HG03342 (cell line): ENCODE measurements around the gene ARHGEF28.

Source experiments
- ATAC-seq: cut with Tn5 transposase; IDR thresholded peaks from one replicate; pipeline ENCODE4 v1.9.1; 2021; ENCODE audit warnings: mild to moderate bottlenecking, moderate library complexity; ENCODE audit not compliant: unreplicated experiment

ARHGEF28 gene

GRCh38 chr5:73654171-73654811 lies 28.3 kb downstream of the ARHGEF28 start:
- peak; percentile 57 for ATAC-seq

DNA sequence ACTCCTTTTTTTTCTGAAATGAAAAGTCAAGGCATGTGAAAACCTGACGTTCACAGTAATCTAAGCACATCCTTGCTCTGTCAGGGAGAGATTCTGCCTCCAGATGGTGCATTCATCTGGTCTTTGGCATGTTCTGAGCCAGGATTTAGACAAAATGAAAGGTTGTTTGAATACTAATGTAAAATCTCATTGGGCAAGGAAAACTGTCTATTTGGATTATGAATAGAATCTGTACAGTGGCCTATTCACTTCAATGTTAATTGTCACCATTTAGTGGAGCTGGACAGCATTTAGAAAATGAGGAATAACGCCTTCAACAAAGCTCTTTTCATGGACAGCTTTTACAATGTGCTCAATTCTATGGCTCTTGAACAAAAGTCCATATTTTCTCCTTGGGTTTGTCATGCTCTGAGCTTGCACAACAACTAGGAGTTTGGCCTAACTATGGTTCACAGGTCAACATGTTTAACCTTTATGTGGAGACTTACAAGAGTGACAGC lies 28.9 kb downstream of the ARHGEF28 start:
- peak; percentile 16 for ATAC-seq

GRCh38 chr5:73655521-73656160 lies 29.6 kb downstream of the ARHGEF28 start:
- no peak for ATAC-seq

DNA sequence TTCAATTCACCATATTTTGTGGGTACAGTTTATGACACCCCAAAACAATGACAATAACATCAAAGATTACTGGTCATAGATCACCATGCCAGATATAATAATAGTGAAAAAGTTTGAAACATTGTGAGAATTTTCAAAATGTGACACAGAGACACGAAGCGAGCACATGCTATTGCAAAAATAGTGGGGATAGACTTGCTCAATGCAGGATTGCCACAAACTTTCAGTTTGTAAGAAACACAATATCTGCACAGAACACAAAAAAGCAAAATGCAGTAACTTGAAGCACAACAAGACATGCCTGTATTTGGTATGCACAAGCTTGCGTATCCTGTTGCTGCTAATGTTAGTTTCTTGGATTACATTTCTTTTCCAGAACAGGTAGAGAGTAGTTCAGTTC lies 35.8 kb downstream of the ARHGEF28 start:
- ATAC-seq = no peak

- no peak for ATAC-seq
Measured at GRCh38 chr5:73663161-73663859, 37.3 kb downstream of the ARHGEF28 start.

DNA sequence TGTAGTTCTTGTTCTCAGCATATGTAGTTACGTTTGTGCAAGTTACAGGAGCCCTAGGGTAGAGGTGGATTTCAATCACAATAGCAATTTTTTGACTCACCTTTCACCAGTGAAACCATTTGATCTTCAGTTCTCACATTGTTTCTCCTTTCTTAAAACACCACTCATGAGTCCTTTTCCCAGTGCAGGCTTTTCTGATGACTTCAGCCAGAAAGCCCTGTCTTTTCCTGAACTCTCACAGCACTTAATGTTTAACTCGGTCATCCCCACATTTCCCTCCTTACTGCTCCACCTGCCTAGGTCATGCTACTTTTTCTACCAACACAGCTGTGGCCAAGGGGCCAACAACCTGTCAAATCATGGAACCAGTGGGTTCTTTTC lies 37.9 kb downstream of the ARHGEF28 start:
- ATAC-seq = no peak

GRCh38 chr5:73664796-73665195 lies 38.8 kb downstream of the ARHGEF28 start:
- ATAC-seq = no peak

DNA sequence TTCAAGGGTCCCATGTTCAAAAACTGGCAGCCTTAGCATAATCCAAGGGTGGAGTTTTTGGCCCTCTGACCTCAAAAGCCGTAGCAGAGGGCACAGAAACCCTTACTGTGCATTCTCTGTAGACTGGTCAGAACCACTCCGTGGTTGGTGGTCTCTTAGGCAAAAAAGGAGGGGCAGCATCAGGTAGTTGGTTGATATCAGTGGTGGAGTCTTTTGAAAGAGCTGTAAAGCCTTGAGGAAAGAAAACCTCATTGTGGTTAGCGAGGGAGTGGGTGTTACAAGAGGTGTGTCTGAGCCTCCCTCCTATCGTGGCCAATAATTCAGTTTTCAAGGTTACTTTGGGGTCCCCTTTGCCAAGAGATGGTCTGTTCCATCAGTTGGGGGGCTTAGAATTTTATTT lies 40.9 kb downstream of the ARHGEF28 start:
- no peak for ATAC-seq

GRCh38 chr5:73668017-73668416 lies 42.0 kb downstream of the ARHGEF28 start:
- ATAC-seq = peak; percentile 53

DNA sequence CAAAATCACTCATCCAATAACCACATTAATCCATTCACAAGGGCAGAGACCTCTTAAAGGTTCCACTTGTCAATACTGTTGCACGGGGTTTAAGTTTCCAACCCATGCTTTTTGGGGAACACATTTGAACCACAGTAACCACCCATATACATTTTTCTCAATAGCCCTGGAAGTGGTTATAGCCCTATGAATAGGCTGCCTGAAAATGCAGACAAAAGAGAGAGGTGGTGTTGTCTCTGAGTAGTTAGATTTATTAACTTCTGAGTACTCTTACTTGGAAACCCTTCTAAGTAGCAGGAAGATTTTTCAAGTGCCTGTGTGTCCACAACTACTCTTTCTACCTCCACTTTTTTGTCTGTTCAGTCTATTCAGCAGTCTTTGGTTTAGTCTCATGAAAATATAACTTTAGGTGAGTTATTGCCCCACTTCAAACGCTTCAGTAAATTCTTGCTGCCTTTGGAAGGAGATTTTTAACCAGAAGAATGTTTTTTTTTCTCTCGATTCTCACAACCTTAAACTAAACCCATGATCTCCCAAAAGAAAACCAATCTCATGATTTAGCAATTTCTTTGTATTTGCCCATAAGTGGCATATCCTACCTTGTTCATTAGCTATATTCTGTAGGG lies 42.6 kb downstream of the ARHGEF28 start:
- no peak for ATAC-seq

- ATAC-seq = no peak
Measured at GRCh38 chr5:73670731-73671130, 44.7 kb downstream of the ARHGEF28 start.

GRCh38 chr5:73672132-73672531 lies 46.1 kb downstream of the ARHGEF28 start:
- ATAC-seq = no peak

GRCh38 chr5:73673161-73673591 lies 47.2 kb downstream of the ARHGEF28 start:
- no peak for ATAC-seq

- ATAC-seq = no peak
Measured at GRCh38 chr5:73674669-73675004, 48.6 kb downstream of the ARHGEF28 start.

GRCh38 chr5:73678322-73678740 lies 52.3 kb downstream of the ARHGEF28 start:
- no peak for ATAC-seq

DNA sequence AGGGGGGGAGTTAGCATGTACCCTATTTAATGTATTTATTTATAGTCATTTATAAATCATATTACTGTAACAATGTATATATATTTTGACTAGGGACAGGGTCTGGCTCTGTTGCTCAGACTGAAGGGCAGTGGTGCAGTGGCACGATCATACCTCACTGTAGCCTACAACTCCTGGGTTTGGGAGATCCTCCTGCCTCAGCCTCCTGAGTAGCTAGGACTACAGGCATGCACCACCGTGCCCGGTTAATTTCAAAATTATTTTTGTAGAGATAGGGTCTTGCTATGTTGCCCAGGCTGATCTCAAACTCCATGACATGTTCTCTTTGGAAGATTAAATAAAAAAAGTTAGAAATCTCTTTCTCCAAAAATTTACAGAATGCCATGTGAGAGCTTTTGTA lies 52.8 kb downstream of the ARHGEF28 start:
- ATAC-seq = no peak

- ATAC-seq = no peak
Measured at GRCh38 chr5:73682176-73682575, 56.2 kb downstream of the ARHGEF28 start.

DNA sequence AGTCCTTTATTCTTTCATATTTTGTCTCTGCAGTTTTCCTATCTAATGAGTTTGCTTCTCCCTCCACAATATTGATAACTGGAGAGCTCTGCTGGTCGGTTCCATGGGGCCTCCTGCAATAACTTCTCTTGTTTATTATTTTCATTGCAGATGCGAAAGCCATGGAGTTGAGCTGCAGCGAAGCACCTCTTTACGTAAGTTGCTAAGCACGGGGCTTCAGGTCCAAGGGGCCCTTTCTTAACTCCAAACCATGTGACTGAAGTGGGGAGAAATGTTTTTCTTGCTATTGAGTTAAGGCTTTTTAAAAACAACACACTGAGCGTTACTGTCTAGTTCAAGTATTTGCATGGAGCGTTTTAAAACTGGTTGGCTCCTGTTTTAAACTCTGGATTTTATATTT lies 58.7 kb downstream of the ARHGEF28 start:
- no peak for ATAC-seq

DNA sequence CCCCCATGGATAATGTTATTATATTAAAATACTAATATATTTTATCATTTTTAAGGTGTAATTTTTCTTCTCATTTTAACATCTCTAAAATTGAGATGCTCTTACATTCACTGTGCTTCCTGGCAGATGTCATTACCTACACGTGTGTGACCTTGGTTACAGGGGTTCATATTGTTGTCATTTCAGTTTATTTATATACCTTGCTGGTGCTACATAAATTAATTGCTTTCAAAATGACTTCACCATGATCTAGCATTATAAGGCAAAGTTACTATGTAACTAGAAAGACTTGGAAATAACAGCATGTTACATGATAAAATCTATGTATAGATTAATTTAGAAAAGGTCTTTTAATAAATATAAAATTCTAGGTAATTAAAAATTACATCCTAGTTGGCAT lies 60.9 kb downstream of the ARHGEF28 start:
- ATAC-seq = peak; percentile 67

GRCh38 chr5:73687357-73687756 lies 61.4 kb downstream of the ARHGEF28 start:
- no peak for ATAC-seq

DNA sequence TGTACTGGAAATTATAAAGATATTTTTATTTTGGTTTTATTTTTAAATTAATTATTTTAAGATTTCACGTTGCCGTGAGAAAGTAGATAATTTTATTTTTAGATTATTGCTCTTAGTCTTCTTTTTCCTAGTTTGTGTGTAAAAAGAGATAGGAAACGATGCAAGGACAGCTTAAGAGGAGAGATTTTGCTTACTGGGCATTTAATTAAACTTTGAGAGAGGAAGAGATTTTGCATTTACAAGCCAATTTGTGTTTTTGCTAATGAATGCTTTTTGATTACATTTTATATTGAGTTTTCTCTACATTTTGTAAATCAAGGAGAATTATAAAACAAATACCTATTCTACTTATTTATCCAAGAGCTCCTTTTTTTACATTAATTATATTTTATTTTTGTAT lies 64.0 kb downstream of the ARHGEF28 start:
- ATAC-seq = no peak
